ENCODE data around the gene PODXL2. TPM values are rescaled to one million over a fixed set of nuclear protein-coding genes. Genes with fewer than 3 reads are reported as not detected.

Gene PODXL2
- total and polyA plus RNA-seq, 2 of the 8 experiments (the other 6 are each of a cell fraction or from before 2014, with no cell fraction given) = 27.6 to 31.6 TPM

DNA sequence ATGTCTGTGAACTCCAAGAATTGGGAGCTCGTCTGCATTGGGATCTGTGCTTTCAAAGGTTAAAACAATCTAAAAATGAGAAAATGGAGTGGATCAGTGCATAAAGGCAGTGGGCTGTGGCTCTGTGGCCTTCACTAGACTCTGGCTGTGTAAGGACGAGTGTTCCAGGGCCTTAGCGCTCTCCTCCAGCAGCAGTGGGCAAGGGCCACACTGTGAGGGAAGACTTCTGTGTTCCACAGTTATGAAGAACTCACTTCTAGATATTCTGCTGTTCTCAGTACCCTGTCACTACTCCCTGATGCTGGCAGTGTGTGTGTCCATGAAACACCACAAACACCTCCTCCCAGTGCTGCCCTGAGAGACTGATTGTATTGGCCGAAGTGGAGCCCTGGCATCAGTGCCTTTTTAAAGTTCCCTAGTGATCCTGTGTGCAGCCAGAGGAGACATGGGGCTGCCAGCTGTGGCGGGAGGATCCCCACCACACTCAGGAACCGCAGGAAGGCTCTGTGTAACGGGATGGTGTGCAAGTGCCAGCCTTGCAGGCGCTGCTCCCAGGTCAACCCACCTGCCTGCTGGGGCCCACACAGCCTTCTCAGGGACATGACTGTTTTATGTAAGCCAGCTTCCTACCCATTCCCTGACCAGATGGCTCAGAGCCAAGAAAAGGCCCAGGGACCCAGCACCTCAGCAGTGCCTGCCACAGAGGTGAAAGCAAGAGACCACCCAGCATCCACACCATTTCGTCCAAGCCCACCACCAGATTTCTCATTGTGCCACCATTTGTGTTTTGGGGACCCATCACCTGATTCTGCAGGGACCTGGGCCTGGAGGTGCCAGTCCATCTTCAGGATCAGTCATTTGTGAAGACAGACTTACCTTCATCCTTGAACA is 84.1 kb downstream of the PODXL2 start (continued):
- no peak for TF ChIP-seq ASH2L (IDR thresholded peaks at IDR 0.05; ENCODE audit: low read length)
- TF ChIP-seq, protein P1, sequence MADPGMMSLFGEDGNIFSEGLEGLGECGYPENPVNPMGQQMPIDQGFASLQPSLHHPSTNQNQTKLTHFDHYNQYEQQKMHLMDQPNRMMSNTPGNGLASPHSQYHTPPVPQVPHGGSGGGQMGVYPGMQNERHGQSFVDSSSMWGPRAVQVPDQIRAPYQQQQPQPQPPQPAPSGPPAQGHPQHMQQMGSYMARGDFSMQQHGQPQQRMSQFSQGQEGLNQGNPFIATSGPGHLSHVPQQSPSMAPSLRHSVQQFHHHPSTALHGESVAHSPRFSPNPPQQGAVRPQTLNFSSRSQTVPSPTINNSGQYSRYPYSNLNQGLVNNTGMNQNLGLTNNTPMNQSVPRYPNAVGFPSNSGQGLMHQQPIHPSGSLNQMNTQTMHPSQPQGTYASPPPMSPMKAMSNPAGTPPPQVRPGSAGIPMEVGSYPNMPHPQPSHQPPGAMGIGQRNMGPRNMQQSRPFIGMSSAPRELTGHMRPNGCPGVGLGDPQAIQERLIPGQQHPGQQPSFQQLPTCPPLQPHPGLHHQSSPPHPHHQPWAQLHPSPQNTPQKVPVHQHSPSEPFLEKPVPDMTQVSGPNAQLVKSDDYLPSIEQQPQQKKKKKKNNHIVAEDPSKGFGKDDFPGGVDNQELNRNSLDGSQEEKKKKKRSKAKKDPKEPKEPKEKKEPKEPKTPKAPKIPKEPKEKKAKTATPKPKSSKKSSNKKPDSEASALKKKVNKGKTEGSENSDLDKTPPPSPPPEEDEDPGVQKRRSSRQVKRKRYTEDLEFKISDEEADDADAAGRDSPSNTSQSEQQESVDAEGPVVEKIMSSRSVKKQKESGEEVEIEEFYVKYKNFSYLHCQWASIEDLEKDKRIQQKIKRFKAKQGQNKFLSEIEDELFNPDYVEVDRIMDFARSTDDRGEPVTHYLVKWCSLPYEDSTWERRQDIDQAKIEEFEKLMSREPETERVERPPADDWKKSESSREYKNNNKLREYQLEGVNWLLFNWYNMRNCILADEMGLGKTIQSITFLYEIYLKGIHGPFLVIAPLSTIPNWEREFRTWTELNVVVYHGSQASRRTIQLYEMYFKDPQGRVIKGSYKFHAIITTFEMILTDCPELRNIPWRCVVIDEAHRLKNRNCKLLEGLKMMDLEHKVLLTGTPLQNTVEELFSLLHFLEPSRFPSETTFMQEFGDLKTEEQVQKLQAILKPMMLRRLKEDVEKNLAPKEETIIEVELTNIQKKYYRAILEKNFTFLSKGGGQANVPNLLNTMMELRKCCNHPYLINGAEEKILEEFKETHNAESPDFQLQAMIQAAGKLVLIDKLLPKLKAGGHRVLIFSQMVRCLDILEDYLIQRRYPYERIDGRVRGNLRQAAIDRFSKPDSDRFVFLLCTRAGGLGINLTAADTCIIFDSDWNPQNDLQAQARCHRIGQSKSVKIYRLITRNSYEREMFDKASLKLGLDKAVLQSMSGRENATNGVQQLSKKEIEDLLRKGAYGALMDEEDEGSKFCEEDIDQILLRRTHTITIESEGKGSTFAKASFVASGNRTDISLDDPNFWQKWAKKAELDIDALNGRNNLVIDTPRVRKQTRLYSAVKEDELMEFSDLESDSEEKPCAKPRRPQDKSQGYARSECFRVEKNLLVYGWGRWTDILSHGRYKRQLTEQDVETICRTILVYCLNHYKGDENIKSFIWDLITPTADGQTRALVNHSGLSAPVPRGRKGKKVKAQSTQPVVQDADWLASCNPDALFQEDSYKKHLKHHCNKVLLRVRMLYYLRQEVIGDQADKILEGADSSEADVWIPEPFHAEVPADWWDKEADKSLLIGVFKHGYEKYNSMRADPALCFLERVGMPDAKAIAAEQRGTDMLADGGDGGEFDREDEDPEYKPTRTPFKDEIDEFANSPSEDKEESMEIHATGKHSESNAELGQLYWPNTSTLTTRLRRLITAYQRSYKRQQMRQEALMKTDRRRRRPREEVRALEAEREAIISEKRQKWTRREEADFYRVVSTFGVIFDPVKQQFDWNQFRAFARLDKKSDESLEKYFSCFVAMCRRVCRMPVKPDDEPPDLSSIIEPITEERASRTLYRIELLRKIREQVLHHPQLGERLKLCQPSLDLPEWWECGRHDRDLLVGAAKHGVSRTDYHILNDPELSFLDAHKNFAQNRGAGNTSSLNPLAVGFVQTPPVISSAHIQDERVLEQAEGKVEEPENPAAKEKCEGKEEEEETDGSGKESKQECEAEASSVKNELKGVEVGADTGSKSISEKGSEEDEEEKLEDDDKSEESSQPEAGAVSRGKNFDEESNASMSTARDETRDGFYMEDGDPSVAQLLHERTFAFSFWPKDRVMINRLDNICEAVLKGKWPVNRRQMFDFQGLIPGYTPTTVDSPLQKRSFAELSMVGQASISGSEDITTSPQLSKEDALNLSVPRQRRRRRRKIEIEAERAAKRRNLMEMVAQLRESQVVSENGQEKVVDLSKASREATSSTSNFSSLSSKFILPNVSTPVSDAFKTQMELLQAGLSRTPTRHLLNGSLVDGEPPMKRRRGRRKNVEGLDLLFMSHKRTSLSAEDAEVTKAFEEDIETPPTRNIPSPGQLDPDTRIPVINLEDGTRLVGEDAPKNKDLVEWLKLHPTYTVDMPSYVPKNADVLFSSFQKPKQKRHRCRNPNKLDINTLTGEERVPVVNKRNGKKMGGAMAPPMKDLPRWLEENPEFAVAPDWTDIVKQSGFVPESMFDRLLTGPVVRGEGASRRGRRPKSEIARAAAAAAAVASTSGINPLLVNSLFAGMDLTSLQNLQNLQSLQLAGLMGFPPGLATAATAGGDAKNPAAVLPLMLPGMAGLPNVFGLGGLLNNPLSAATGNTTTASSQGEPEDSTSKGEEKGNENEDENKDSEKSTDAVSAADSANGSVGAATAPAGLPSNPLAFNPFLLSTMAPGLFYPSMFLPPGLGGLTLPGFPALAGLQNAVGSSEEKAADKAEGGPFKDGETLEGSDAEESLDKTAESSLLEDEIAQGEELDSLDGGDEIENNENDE (IDR thresholded peaks at IDR 0.05; ENCODE audit: insufficient replicate concordance, low read length) = no peak
- TF ChIP-seq GABPA (IDR thresholded peaks at IDR 0.05; ENCODE audit: borderline replicate concordance, insufficient read depth, low read length) = no peak
- TF ChIP-seq SUZ12 (IDR thresholded peaks at IDR 0.05; ENCODE audit: low read length) = no peak
- no peak for TF ChIP-seq NRF1 (IDR thresholded peaks at IDR 0.05; ENCODE audit: low read depth, low read length)

All from H1 (cell line).